Activated CD4-positive, alpha-beta T cell treated with anti-CD3 and anti-CD28 coated beads for 36 hours (primary cell): Measurements from ENCODE around the gene TCF7L2. TPM values are rescaled to one million over a fixed set of nuclear protein-coding genes. Genes with fewer than 3 reads are reported as not detected.

ENCODE experiments used
- ATAC-seq: fragments of 200-7000 bp; cut with Tn5 transposase; one replicate; pipeline ENCODE4 v1.10.0; 2021; ENCODE audit warnings: mild to moderate bottlenecking, moderate library complexity
- CTCF ChIA-PET: fragments of 350-600 bp; sonication (Branson Sonifier 250); formaldehyde crosslinking; loops from one replicate; lab custom pipeline; 2021; ENCODE audit warnings: antibody characterized with exemption; lab: Charles Lee
- POLR2A ChIA-PET: fragments of 350-600 bp; sonication (Branson Sonifier 250); formaldehyde crosslinking; loops from one replicate; lab custom pipeline; 2021; ENCODE audit warnings: antibody characterized with exemption, inconsistent platforms; lab: Charles Lee
- DNase-seq: peaks from one replicate; pipeline ENCODE4 v3.0.0-alpha.2; 2020
- H3K27ac Mint-ChIP-seq: one replicate; pipeline ENCODE4 v1.8.0; 2021; ENCODE audit warnings: mixed read lengths
- H3K27me3 Mint-ChIP-seq: one replicate; pipeline ENCODE4 v1.8.0; 2021; ENCODE audit warnings: mixed read lengths
- H3K36me3 Mint-ChIP-seq: one replicate; pipeline ENCODE4 v1.8.0; 2021; ENCODE audit warnings: low read depth, mixed read lengths
- H3K4me1 Mint-ChIP-seq: one replicate; pipeline ENCODE4 v1.8.0; 2021; ENCODE audit warnings: mixed read lengths
- H3K4me3 Mint-ChIP-seq: one replicate; pipeline ENCODE4 v1.8.0; 2021; ENCODE audit warnings: mild to moderate bottlenecking, moderate library complexity, mixed read lengths
- H3K9me3 Mint-ChIP-seq: one replicate; pipeline ENCODE4 v1.8.0; 2021; ENCODE audit warnings: low read depth, mixed read lengths
- intact Hi-C, 2 experiments: fragments of 100-400 bp; cut with DNase I in 1 of 2; cut with micrococcal nuclease in 1 of 2; formaldehyde crosslinking; loops; one replicate each; pipeline versions ENCODE4 v1.14.2 to v1.15.1; 2022 to 2024; cut with DNase I, micrococcal nuclease
- total RNA-seq, 2 experiments: library from RNA; stranded (reverse); gene quantifications; one replicate each; pipeline ENCODE4 v1.2.3, GENCODE V29; 2021

TCF7L2 gene
- total RNA-seq, 2 experiments from 2014 or later: 0.87 to 1.7 TPM

GRCh38 chr10:113216102-113216501 is 266.1 kb downstream of the TCF7L2 start:
- H3K9me3 Mint-ChIP-seq: no peaks in the 10 kb centered on the region
- peaks cover 14% of the 10 kb centered on the region for H3K27me3 Mint-ChIP-seq
- ChIA-PET CTCF (interaction anchor here (0.7 to 1.4 kb wide), 4 partner anchors 15 to 465 kb away, joined by 3 to 5 read pairs (median 3); no protein-coding TSS in a partner anchor), POLR2A (no interaction called here)
- H3K4me1 Mint-ChIP-seq: no peaks in the 10 kb centered on the region
- H3K27ac Mint-ChIP-seq: no peak overlapping the region
- H3K36me3 Mint-ChIP-seq: no peaks in the 10 kb centered on the region
- no peak overlapping the region for H3K4me3 Mint-ChIP-seq
- intact Hi-C loops: loop anchor here in 1 of 2 experiments (2.0 kb wide), 1 partner anchor 169 kb away; no protein-coding TSS in a partner anchor
- DNase-seq: no peak
- no peak for ATAC-seq
